ENCODE results near the gene RGSL1.
A peak's percentile ranks its signal among the peaks of the same experiment; 100 is the strongest.
"Not testable (repeated sequence)": the region's sequence is repeated elsewhere in the genome, so short reads cannot be mapped to it uniquely, and the experiment has no call there.

The RGSL1 gene

DNA sequence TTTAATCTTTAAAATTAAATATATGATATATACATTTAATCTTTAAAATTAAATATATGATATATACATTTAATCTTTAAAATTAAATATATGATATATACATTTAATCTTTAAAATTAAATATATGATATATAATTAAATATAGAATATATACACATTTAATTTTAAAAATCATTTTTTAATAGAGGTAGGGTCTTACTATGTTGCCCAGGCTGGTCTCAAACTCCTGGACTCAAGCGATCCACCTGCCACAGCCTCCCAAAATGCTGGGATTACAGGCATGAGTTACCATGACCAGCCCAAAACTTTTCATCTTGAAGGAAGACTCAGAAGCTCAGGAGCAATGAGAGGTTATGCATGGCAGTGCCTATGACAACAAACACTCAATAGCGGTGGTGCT lies 2.8 kb upstream of the RGSL1 start:
- not testable (repeated sequence) for DNase-seq

DNA sequence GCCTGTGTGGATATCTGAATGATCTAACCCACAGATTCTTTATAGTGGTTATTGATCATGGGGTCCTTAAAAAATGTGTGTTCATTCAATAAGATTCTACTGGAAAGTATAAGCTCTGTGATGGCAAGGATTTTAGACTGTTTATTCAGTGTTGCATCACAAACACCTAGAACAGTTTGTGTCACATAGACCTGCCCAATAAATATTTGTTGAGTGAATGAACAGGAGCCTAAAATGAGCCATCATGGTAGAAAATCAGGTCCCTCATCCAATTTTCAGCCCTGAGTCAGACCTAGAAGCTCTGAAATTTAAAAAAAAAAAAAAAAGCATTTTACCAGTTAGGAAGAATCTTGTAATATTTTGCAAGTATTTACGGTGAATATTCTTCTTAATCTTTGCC lies 2.3 kb upstream of the RGSL1 start:
- DNase-seq = no peak

DNA sequence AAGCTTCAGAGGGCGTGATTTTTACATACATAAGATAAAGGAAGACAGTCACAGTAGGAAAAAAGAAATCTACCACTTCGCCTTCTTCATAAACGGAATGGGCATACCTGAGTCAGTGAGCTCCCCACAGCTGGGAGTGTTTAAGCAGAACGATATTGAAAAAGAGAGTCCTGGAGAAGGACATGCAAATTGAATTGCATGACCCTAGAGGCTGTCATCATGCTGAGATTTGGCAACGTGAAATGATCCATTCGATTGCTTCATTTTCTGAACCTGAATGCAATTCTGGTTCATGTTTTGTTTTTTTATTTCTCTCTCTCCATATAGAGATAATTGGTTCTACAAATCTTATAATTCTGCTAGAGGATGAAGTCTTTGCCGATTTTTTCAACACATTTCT lies 3.7 kb downstream of the RGSL1 start:
- no peak for DNase-seq

DNA sequence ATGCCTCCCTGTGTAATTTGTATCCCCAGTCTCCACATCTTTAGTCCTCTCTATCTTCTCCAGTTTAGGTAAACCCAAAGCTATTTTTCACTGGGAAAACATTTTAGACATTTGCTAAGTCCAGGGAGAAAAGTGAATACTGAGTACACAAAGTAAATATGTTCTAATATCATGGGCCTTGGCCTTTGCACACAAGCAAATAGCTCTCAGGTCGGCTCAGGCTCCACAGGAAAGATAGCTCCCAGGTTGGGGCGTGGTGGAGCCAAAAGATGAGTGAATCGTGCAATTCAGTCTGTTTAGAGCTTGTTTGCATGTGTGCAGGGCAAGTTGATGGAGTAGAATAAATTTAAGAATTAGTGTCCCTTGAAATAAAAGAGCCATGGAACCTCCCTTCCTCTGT lies 7.9 kb downstream of the RGSL1 start:
- DNase-seq = no peak

DNA sequence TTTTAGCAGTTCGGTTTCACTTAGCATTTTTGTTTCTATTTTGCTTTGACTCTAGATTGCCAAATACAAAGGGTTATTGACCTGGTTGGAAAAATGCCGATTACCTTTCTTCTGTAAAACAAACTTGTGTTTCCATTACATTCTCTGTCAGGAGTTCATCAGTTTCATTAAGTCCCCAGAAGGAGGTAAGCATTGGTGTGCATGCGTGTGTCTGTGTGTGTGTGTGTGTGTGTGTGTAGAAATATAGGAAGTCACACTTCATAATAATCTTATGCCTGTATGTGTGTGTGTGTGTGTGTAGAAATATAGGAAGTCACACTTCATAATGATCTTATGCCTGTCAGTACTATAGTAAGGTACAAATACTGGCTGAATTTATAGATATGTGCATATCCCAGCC lies 10.0 kb downstream of the RGSL1 start:
- no peak for DNase-seq

DNA sequence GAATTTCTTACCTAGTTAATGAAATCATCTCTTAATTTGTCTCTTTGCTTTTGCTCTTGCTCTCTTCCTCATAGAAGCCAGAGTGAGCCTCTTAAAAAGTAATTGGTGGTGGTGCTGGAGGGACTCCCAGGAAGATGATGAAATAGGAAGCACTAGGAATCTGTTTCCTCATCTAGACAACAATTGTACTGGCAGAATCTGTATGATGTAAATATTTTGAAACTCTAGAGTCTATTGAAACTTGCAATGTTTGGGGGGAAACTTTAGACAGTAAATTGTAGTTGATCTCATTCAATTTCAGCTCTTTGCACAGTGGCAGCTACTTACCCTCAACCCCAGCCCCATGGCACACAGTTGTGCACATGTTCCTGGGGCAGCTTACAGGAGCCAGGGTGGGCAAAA lies 10.6 kb downstream of the RGSL1 start:
- no peak for DNase-seq

DNA sequence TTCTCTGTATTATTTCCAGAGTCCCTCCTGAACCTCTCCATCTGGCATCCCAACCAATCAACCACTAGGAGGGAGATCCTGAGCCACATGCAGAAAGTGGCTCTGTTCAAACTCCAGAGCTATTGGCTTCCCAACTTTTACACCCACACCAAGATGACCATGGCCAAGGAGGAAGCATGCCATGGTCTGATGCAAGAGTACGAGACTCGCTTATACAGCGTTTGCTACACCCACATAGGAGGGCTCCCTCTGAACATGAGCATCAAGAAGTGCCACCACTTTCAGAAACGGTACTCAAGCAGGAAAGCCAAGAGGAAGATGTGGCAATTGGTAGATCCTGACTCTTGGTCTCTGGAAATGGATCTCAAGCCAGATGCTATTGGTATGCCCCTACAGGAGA lies 23.6 kb downstream of the RGSL1 start:
- DNase-seq = no peak

DNA sequence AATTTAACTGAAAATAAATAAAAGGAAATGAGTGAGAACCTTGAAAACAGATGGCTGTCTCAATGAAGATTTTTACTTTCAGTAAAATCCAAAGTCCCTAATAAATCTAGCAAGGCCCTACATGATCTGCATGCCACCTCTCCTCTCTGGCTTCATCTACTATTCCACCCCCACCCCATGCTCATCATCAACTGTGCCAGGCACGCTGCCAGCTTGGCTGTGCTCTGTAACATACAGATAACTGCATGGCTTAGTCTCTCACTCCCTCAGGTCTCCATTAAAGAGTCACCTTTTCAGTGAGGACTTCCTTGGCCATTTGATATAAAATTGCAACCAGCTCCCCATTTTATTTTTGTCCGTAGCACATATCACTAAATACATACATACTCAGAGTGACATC lies 26.7 kb downstream of the RGSL1 start:
- no peak for DNase-seq

DNA sequence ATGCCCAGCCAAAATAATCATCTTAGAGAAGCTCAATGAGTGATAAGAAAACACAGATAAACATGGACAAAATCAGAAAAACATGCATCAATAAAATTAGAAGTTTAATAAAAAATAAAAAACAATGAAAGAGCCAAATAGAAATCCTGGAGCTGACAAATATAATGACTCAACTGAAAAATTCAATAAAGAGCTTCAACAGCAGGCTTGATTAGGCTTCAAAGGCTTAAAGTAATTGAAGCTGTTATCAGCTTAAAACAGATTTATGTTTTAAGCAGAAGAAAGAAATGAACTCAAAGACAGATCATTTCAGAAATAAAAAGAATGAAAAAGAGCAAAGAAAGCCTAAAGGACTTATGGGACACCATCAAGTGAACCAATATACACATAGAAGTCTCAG lies 28.3 kb downstream of the RGSL1 start:
- no peak for DNase-seq

DNA sequence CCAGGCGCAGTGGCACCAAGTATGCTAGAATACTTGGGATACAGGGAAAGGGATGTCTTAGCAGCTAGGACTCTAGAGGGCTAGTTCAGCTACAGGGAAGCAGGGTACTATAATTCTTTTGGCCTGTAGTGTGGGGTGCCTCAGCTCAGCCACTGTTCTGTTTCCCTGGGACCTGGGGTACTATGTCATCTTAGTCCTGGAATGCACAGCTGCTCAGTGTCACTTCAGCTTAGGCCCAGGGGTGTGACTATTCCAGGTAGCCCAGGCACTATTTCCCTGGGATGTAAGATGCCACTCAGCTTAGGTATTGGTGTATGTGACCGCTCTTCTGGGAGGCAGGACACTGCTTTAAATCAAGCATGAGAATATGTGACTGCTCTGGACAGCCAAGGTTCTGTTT lies 34.1 kb downstream of the RGSL1 start:
- no peak for DNase-seq

DNA sequence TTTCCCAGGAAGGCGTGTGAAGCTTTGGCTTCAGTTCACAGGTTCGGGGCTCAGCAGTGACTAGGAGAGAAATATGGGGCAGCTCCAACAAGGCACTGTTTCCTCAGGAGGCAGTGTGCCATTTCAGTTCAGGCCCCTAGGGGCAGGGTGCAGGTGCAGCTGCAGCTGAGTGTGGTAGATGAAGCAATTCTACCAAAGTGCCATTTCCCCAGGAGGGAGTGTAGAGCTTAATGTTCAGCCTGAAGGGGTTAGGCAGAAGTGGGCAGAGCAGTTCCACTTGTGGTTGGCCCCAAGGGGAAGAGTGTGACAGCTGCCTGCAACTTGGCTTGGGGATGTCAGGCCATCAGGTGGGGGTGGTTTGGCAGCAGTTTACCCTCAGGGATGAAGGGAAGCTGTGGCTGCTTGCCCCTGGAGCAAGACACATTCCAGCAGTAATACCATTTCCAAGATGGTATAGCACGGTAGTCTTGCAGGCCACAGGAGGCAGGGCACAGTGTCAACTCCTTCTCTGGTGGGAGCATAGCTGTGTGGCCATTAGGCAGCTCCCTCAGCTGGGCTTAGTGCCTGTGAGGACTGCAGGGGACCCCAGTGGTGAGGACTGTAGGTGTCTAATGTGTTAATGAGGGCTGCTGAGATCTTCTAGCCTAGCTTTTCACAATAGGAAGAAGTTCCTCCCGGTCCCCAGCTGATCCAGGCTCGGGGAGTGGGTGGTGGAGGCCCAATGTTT lies 34.7 kb downstream of the RGSL1 start:
- no peak for DNase-seq

DNA sequence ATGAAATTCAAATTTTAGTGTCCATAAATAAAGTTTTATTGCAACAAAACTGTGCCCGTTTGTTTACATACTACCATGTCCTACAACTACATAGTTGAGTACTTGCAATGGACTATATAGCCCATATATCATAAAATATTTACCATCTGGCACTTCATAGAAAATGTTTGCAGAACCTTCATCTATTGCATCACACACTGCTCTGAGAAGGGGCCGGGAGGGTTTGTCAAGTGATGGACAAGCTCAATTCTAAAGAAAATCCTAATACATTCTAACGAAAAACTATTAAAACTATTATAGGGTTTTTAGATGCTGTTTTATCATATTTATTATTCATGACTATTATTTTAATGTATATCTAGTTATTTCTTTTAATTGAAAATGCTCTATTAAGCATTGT lies 35.9 kb downstream of the RGSL1 start:
- DNase-seq = no peak

DNA sequence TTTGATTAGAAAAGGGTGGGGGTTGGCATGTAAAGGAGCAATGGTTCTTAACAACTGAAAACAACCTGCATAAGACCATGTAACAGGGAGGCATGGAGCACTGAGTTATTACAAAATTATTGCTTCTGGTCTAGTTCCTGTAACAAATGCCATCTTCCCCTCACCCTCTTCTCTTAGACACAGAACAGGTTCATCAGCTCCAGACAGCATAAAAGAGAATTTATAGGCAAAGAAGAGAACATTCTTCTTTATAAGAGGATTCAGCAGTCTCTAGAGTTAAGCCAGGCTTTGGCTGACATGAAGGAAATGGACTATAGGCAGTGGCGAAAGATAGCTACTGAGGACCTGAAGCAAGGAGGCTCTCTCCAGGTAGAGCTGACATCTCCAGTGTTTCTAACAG lies 38.9 kb downstream of the RGSL1 start:
- DNase-seq = no peak

DNA sequence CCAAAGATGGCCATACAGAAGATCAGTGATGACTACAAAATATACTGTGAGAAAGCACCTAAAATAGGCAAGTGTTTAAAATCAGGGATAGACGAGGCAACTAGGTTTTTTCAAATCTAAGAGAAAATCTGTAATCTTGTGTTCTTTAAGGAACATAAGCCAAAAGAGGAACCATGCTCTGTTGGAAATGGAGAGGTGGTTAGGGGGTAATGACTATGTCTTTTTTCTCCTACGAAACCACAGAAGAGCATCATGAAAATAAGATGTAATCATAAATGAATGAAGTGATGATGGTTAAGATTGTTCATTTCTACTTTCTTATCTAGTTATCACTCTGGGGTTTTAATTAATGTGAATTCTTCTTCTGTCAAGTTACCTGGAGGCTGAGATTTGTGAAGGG lies 43.1 kb downstream of the RGSL1 start:
- no peak for DNase-seq

DNA sequence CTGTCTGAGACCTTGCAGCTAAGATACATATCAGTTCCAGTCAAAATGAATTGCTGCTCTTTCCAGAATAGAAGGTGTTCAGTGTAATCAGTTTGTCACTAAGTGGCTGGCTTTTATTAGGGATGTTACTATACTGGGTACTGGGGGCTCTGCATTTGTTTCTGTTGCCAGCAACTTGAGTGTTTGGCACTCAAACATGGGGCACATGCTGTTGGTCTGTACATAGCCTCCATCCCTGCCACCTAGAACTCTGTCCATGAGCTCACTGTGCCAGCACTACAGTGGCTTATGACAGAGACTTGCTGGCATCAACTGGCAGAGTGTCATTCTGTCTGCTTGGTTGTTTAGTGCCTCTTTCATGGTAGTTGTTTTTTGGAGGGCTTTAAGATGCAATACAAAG lies 45.1 kb downstream of the RGSL1 start:
- no peak for DNase-seq

DNA sequence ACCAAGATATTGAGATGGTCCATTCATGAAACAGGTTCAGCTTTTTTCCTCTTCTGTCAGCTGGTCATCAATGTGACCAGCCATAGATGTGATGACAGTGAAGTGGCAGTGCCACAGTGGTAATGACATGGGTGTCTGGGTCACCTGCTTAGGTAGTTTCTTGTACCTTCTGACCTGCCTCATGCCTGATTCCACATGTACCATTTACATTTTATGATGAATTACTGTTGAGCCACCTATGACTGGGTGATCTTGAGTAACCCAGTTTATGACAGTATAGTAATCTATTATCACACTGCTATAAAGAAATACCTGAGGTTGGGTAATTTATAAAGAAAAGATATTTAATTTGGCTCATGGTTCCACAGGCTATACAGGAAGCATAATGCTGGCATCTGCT lies 45.7 kb downstream of the RGSL1 start:
- no peak for DNase-seq

DNA sequence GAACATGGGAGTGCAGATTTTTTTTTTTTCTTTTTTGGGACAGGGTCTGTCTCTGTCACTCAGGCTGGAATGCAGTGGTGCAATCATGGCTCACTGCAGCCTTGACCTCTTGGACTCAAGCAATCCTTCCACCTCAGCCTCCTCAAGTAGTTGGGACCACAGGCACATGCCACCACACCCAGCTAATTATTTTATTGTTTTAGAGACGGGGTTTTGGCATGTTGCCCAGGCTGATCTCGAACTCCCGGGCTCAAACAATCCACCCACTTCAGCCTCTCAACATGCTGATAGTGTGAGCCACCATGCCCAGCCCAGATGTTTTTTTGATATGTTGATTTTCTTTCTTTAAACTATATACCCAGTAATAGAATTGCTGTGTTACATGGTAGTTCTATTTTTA lies 57.7 kb downstream of the RGSL1 start:
- DNase-seq = no peak

DNA sequence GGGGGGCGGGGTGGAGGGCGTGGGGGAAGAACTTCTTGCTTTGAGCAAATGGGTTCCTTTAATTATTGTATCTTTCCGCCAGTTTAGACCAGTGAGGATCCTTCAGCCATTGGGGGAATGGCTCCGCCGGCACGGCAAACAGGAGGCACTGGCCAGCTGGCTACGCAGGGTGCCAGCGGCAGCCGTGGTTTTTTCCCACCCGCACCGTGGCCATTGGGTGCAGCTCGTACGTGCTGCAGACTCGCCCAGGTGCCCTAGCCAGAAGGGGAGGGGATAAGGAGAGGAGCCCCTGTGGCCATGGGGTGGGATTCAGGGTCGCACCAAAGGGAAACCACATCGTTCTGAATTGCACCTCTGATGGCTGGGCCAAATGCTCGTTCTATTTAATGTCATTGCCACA lies 65.6 kb downstream of the RGSL1 start:
- DNase-seq = no peak

DNA sequence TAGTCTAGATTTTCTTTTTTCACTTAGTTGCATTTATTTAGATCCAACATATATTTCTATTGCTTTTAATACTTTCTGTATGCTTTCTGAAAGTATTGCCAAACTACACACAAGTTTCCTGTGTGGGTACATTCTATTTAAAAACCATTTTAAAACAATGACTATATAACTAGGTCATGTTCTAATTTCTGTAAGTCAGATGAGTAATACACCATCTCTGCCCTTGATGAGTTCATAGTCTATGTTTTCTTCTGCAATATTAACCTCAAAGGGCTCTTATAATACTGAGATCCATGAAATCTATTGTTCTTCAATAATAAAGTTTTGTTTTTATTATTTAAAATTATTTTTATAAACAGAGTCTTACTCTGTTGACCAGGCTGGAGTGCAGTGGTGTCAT lies 70.8 kb downstream of the RGSL1 start:
- DNase-seq = peak; percentile 0

DNA sequence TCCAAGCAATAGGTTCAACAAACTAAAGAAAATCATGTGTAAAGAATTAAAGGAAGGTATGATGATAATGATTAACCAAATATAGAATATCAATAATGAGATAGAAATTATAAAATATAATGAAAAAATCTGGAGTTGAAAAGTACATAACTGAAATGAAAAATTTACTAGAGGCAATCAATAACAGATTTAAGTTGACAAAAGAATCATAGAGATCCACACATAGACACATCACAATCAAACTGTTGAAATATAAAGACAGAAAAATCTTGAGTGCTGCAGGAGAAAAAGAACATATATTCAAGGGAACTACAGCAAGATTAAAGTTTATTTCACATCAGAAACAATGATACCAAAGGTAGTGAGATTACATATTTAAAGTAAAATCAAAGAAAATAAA lies 75.4 kb downstream of the RGSL1 start:
- no peak for DNase-seq

DNA sequence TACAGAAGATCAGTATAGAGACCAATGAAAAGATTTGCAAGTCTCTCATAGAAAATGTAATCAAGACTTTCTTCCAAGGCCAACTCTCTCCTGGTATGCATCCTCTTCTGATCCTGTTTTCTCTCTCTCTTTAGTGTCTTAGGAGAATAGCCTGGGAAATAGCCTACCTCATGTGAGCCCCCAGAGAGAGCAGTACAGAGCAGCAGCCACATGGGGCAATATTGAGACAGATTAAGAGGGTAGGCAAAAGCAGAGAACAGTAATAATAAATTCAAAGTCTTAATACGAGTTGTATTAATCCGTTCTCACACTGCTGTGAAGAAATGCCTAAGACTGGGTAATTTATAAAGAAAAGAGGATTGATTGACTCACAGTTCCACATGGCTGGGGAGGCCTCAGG lies 77.7 kb downstream of the RGSL1 start:
- DNase-seq = no peak

DNA sequence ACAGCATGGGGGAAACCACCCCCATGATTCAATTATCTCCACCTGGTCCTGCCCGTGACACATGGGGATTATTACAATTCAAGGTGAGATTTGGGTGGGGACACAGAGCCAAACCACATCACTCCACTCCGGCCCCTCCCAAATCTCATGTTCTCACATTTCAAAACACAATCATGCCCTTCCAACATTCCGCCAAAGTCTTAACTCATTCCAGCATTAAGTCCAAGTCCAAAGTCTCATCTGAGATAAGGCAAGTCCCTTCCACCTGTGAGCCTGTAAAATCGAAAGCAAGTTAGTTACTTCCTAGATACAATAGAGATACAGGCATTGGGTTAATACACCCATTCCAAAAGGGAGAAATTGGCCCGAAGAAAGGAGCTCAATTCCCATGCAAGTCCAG lies 78.3 kb downstream of the RGSL1 start:
- DNase-seq = not testable (repeated sequence)

DNA sequence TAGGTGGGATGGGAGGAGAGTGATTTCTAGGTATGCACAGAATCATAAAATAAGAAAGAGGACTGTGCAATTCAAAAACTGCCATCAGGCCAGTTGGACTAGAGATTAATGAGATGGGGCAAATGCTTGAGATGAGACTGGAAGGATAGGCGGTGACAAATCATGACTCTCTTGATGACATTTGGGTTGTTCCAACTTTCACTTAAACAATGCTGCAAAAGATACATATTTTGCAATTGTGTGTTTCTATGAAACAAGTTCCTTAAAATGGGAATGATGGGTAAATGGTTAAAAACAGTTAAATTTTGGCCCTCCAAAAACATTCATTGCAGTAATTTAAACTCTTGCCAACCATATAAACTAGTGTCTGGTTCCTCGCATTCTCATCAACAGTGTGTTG lies 84.0 kb downstream of the RGSL1 start:
- DNase-seq = no peak

DNA sequence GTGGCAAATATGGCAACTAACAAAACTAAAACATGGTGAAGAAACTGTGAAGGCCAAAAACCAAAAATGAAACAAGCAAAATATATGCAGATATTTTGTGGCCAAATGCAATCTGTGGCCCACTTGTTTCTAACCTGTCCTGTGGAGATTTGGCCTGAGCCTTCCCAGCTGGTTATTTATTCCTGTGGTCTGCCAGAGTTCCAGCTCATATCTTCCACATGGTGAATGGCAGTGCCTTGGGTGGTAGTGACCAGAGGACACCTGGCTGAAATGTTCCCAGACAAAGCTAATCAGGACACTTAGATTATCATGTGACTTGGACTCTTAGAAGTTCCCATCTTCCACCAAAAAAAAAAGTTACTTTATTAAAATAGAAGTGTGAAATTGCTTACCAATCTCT lies 99.4 kb downstream of the RGSL1 start:
- no peak for DNase-seq

DNA sequence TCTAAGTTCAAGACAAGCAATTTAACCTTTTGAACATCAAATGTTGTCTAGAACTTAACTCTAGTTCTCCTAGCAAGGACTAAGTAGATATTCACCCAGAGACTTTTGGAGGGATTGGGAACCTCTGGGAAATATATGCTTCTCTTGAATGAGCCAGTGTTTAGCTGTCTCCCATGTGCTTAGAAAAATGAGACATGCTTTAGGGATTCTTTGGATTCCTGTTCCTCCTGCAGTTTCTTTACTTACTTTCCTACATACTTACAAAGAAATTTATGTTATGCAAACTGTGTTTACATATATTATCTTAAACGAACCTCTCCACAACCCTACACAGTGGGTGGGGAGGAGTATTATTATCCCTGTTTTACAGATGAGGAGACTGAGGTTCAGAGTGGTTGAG lies 99.9 kb downstream of the RGSL1 start:
- no peak for DNase-seq

DNA sequence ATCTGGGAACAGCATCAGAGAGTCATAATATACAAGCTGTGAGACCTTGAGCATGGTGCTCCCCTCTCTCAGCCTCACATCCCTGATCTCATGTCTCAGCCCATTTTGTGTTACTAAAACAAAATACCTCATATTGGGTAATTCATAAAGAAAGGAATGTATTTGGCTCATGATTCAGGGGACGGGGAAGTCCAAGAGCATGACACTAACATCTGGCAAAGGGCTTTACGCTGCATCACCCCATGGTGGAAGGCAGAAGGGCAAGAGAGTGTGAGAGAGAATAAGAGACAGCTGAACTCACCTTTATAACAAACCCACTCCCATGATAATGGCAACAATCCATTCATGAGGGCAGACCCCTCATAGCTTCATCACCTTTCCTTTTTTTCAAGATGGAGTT lies 102.6 kb downstream of the RGSL1 start:
- DNase-seq = no peak
